HG03108 (cell line): ENCODE results near the gene FAM193B.

Experiments used
- ATAC-seq: cut with Tn5 transposase; IDR thresholded peaks from one replicate; pipeline ENCODE4 v1.9.1; 2021; ENCODE audit warnings: moderate library complexity; ENCODE audit not compliant: unreplicated experiment

The FAM193B gene

DNA sequence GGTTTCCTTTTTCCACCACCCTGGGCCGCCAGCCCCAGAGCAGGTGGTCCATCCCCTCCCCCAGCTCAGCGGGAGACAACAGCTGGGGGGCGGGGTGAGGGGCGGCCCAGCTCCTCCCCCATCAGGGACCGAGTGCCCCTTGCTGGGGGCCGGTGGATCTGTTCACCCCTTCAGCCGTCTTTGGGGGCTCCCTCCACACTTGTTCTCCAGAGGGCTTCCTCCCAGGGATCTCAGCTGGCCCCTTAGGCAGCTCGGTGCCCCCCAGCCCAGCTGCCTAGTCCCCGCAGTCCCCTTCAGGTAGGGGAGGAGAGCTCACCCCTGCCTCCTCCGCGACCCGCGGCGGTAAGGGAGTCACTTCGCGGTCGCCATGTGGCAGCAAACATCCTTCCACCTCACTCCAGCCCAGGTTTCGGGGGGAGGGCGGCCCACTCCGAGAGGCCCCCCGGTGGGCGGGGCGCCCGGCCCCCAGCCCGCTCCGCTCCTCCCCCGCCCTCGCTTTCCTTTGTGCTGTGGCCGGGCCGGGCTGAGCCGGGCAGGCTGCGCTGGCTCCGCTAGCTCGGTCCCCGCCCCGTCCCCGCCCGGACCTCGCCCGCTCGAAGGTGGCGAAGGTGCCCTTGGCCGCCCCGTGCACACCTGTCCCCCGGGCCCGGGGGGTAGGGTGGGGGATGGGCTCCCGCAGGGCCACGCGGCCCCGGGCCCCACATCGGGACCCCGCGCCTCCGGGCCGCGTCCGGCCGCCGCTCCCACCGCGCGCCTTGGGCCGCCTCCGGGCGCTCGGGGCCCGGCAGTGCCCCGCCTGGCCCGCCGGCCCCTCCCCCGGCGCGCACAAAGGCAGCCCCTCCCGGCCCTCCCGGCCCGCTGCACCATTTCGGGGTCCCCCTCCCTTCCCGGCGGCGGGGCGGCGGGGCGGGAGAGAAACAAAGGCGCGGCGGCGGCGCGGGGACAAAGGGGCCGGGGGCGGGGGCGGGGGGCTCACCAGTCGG lies 81.6 kb downstream of the FAM193B start:
- ATAC-seq = peak; percentile 37

DNA sequence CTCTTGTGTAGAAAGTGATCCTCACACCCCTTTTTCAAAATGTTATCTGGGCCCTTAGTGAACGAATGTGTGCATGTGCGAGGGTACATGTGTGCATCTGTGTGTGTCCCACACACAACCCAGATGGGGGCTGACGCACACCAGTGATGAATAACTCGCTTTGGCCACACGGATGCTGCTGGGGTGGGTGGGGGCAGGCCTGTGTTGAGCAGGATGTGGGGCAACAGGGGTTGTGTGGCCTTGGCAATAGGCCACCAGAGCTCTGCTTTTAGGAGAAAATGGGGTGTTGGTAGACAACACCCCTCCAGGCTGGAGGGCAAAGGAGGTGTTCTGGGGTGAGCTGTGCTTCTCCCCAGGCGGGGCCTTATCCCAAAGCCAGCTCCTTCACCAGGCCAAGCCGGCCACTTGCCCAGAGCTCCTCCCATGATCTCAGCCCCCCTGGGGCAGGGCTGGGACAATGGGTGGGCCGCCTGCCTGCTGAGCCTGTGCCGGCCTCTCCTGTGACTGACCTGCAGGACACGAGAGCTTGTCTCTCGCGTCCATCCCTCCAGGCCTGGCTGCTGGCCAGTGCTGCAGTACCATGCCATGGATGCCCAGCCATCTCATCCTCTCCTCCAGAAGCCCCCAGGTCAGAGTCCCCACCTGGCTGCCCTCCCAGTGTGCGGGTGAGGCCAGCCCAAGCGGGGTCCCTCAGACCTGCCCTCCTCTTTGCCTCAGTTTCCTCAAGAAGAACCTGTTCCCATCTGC lies 82.6 kb downstream of the FAM193B start:
- ATAC-seq = no peak

DNA sequence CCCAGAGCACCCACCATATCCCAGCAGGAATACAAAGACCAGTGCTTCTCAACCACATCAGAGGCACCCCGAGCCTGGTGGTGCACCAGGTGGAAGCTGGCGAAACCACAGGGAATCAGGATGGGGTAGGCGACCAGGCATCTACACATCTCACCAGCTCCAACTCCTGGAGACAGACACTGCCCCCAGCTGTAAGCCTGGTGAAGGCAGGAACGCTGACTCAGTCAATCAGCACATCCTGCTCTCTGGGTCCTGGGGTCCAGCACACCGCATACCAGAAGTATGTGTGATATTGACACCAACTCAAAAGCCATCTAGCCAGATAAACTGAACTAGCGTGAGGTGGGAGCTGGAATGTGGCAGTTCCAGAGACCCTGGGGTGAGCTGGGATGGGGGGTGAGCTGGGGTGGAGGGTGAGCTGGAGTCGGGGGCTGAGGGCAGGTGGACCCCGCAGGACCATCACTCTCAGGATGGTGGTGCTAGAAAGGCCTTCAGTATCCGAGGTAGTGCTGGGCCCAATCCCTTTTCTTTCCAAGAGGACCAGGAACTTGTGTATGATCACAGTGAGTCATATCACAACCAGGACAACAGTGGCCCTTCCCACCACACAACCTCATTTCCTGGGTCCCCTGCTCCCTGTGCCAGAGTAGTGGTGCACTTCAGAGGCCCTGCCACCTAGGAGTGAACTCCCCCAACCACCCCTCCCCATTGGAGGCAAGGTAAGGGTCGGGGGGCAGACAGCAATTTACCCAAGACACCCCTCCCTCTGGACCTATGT lies 83.4 kb downstream of the FAM193B start:
- no peak for ATAC-seq
